IPS-18a (cell line): ENCODE data around the gene PRDM16.

Experiments used
- H3K27ac ChIP-seq: one replicate; pipeline ENCODE4 v1.5.1; 2013; ENCODE audit warnings: low read length
- H3K27me3 ChIP-seq: one replicate; pipeline ENCODE4 v1.6.1; 2013; ENCODE audit warnings: mild to moderate bottlenecking, low read length; ENCODE audit not compliant: control insufficient read depth, insufficient read depth
- H3K36me3 ChIP-seq: one replicate; pipeline ENCODE4 v1.6.1; 2013; ENCODE audit warnings: low read depth, low read length; ENCODE audit not compliant: control insufficient read depth
- H3K4me1 ChIP-seq: one replicate; pipeline ENCODE4 v1.6.1; 2013; ENCODE audit warnings: low read depth, low read length; ENCODE audit not compliant: control insufficient read depth
- H3K4me3 ChIP-seq: one replicate; pipeline ENCODE4 v1.5.1; 2013; ENCODE audit warnings: low read length
- H3K9ac ChIP-seq: one replicate; pipeline ENCODE4 v1.6.1; 2013; ENCODE audit warnings: mild to moderate bottlenecking, low read length, moderate library complexity
- H3K9me3 ChIP-seq: one replicate; pipeline ENCODE4 v1.6.1; 2013; ENCODE audit warnings: low read depth, low read length; ENCODE audit not compliant: control insufficient read depth

Gene PRDM16

GRCh38 chr1:3370856-3371703 is 302.1 kb downstream of the PRDM16 start:
- H3K4me1 ChIP-seq = peaks cover 14% of the 10 kb centered on the region
- H3K36me3 ChIP-seq = no peaks in the 10 kb centered on the region
- no peak overlapping the region for H3K9ac ChIP-seq
- H3K27ac ChIP-seq = no peak overlapping the region
- H3K27me3 ChIP-seq = peaks cover 6% of the 10 kb centered on the region
- no peaks in the 10 kb centered on the region for H3K9me3 ChIP-seq
- no peak overlapping the region for H3K4me3 ChIP-seq

GRCh38 chr1:3372317-3372716 is 303.3 kb downstream of the PRDM16 start:
- H3K27me3 ChIP-seq = peaks cover 6% of the 10 kb centered on the region
- no peaks in the 10 kb centered on the region for H3K9me3 ChIP-seq
- H3K4me3 ChIP-seq = no peak overlapping the region
- no peak overlapping the region for H3K9ac ChIP-seq
- H3K27ac ChIP-seq = no peak overlapping the region
- H3K36me3 ChIP-seq = no peaks in the 10 kb centered on the region
- H3K4me1 ChIP-seq = peaks cover 14% of the 10 kb centered on the region

- Histone ChIP-seq H3K36me3 (no peaks in the 10 kb centered on the region), H3K27ac (no peak overlapping the region), H3K4me1 (peaks cover 14% of the 10 kb centered on the region), H3K4me3 (no peak overlapping the region), H3K9me3 (no peaks in the 10 kb centered on the region), H3K9ac (no peak overlapping the region), H3K27me3 (peaks cover 6% of the 10 kb centered on the region)
Measured at GRCh38 chr1:3373175-3373574, 304.2 kb downstream of the PRDM16 start.

- Histone ChIP-seq H3K4me3 (no peak overlapping the region), H3K9ac (no peak overlapping the region), H3K9me3 (no peaks in the 10 kb centered on the region), H3K27ac (no peak overlapping the region), H3K4me1 (peaks cover 7% of the 10 kb centered on the region), H3K27me3 (peaks cover under 1% of the 10 kb centered on the region), H3K36me3 (no peaks in the 10 kb centered on the region)
Measured at GRCh38 chr1:3373700-3374405, 304.9 kb downstream of the PRDM16 start.

GRCh38 chr1:3375245-3375644 is 306.2 kb downstream of the PRDM16 start:
- Histone ChIP-seq H3K27ac (no peak overlapping the region), H3K27me3 (no peaks in the 10 kb centered on the region), H3K36me3 (no peaks in the 10 kb centered on the region), H3K9me3 (no peaks in the 10 kb centered on the region), H3K9ac (no peak overlapping the region), H3K4me1 (no peaks in the 10 kb centered on the region), H3K4me3 (no peak overlapping the region)

- Histone ChIP-seq H3K4me1 (no peaks in the 10 kb centered on the region), H3K9ac (no peak overlapping the region), H3K27me3 (no peaks in the 10 kb centered on the region), H3K9me3 (no peaks in the 10 kb centered on the region), H3K4me3 (no peak overlapping the region), H3K27ac (no peak overlapping the region), H3K36me3 (no peaks in the 10 kb centered on the region)
Measured at GRCh38 chr1:3377166-3377565, 308.2 kb downstream of the PRDM16 start.

GRCh38 chr1:3377604-3378279 is 308.7 kb downstream of the PRDM16 start:
- Histone ChIP-seq H3K9me3 (no peaks in the 10 kb centered on the region), H3K4me1 (no peaks in the 10 kb centered on the region), H3K4me3 (no peak overlapping the region), H3K27ac (no peak overlapping the region), H3K9ac (no peak overlapping the region), H3K27me3 (no peaks in the 10 kb centered on the region), H3K36me3 (no peaks in the 10 kb centered on the region)

- H3K4me1 ChIP-seq = no peaks in the 10 kb centered on the region
- no peak overlapping the region for H3K4me3 ChIP-seq
- H3K9ac ChIP-seq = no peak overlapping the region
- H3K27ac ChIP-seq = no peak overlapping the region
- no peaks in the 10 kb centered on the region for H3K27me3 ChIP-seq
- H3K9me3 ChIP-seq = no peaks in the 10 kb centered on the region
- no peaks in the 10 kb centered on the region for H3K36me3 ChIP-seq
Measured at GRCh38 chr1:3378411-3379208, 309.6 kb downstream of the PRDM16 start.

GRCh38 chr1:3379934-3380333 is 310.9 kb downstream of the PRDM16 start:
- Histone ChIP-seq H3K9me3 (no peaks in the 10 kb centered on the region), H3K9ac (no peak overlapping the region), H3K4me1 (no peaks in the 10 kb centered on the region), H3K27ac (no peak overlapping the region), H3K27me3 (no peaks in the 10 kb centered on the region), H3K4me3 (no peak overlapping the region), H3K36me3 (no peaks in the 10 kb centered on the region)

GRCh38 chr1:3380469-3380868 is 311.5 kb downstream of the PRDM16 start:
- no peak overlapping the region for H3K27ac ChIP-seq
- H3K27me3 ChIP-seq = no peaks in the 10 kb centered on the region
- no peaks in the 10 kb centered on the region for H3K36me3 ChIP-seq
- no peaks in the 10 kb centered on the region for H3K4me1 ChIP-seq
- H3K4me3 ChIP-seq = no peak overlapping the region
- H3K9ac ChIP-seq = no peak overlapping the region
- no peaks in the 10 kb centered on the region for H3K9me3 ChIP-seq

GRCh38 chr1:3381901-3382300 is 312.9 kb downstream of the PRDM16 start:
- Histone ChIP-seq H3K9ac (no peak overlapping the region), H3K36me3 (no peaks in the 10 kb centered on the region), H3K4me1 (no peaks in the 10 kb centered on the region), H3K27me3 (peaks cover 5% of the 10 kb centered on the region), H3K4me3 (no peak overlapping the region), H3K27ac (no peak overlapping the region), H3K9me3 (no peaks in the 10 kb centered on the region)
